SH-SY5Y (cell line): Measurements from ENCODE around the gene LRMDA.

Source experiments
- GATA2 ChIP-seq: IDR thresholded peaks from 2 replicates; pipeline ENCODE4 v1.6.1; 2011; ENCODE audit warnings: mild to moderate bottlenecking, low read depth, low read length
- GATA3 ChIP-seq: IDR thresholded peaks from 2 replicates; pipeline ENCODE4 v1.6.1; 2011; ENCODE audit warnings: low read depth, mild to moderate bottlenecking, low read length, moderate library complexity

- TF ChIP-seq GATA2 = no peak
- TF ChIP-seq GATA3 = no peak
Observed at GRCh38 chr10:75427951-75428350, 3.5 kb upstream of the LRMDA start.
